Fibroblast of the aortic adventitia (primary cell): ENCODE results near the gene TRPV4. TPM values are rescaled to one million over a fixed set of nuclear protein-coding genes. Genes with fewer than 3 reads are reported as not detected.

Experiments
- DNase-seq: peaks from one replicate; pipeline ENCODE4 v3.0.0-alpha.2; 2010; ENCODE audit warnings: low read depth
- H3K4me3 ChIP-seq: 2 replicates; pipeline ENCODE4 v1.5.1; 2011; ENCODE audit warnings: low read depth, mild to moderate bottlenecking, control low read depth, low read length, moderate library complexity
- total RNA-seq: library from RNA; depleted of rRNA; stranded (reverse); fragments of >200 nt; gene quantifications from 2 replicates; pipeline ENCODE4 v1.2.3, GENCODE V29; 2012; ENCODE audit warnings: low replicate concordance
- TF ChIP-seq, protein P1 (sequence below): IDR thresholded peaks from 2 replicates; pipeline ENCODE4 v1.5.1; 2011; ENCODE audit warnings: mild to moderate bottlenecking, low read length, control low read depth, inconsistent platforms; ENCODE audit not compliant: insufficient read depth

Gene TRPV4
- total RNA-seq, result 0.25 and 2.1 TPM in 2 replicates

DNA sequence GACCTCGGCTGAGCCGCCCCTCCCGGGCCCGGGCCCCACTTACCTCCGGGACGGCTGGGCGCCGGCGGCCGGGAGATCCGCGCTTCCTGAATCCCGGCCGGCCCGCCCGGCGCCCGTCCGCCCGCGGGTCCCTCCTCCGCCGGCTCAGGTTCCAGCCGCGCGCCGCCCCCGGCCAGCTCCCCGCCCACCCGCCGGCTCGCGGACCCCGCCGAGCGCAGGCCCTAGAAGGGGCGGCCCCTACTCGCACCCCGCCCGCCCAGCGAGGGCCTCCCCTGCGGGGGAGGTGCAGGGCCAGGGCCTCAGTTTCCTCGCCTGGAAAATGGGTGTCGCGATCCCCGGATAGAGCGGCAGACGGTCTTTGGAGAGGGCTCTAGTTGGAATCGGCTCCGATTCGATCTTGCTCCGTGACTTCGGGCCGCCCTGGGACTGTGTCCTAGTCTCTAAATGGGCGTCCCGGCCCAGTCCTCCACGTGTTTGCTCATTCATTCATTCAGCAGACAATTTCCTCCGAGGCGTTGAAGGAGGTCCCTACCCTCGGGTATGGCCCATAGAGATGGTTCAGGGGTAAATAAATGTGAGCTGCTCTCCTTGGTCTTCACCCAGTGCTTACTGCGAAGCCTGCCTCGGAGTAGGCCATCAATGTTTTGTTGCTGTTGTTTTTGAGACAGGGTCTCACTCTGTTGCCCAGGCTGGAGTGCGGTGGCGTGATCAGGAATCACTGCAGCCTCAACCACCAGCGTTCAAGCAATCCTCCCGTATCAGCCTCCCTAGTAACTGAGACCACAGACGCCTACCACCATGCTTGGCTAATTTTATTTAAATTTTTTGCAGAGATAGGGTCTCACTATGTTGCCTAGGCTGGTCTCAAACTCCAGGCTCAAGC is at the start of gene TRPV4:
Gene TRPV4 (minus strand): TSS at position 92 of the 883 bp plus-strand sequence. CDS start 18,602 bp downstream, outside the sequence.
- DNase-seq, result peak; percentile 25
- TF ChIP-seq, protein P1, sequence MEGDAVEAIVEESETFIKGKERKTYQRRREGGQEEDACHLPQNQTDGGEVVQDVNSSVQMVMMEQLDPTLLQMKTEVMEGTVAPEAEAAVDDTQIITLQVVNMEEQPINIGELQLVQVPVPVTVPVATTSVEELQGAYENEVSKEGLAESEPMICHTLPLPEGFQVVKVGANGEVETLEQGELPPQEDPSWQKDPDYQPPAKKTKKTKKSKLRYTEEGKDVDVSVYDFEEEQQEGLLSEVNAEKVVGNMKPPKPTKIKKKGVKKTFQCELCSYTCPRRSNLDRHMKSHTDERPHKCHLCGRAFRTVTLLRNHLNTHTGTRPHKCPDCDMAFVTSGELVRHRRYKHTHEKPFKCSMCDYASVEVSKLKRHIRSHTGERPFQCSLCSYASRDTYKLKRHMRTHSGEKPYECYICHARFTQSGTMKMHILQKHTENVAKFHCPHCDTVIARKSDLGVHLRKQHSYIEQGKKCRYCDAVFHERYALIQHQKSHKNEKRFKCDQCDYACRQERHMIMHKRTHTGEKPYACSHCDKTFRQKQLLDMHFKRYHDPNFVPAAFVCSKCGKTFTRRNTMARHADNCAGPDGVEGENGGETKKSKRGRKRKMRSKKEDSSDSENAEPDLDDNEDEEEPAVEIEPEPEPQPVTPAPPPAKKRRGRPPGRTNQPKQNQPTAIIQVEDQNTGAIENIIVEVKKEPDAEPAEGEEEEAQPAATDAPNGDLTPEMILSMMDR, result no peak
- H3K4me3 ChIP-seq, result peak within 1 kb of the TSS; percentile 71

- H3K4me3 ChIP-seq, result no peak overlapping the region
- no peak for DNase-seq
- TF ChIP-seq, protein P1, result no peak
These were observed 48.6 kb upstream of the TRPV4 start for GRCh38 chr12:109881752-109882151.

DNA sequence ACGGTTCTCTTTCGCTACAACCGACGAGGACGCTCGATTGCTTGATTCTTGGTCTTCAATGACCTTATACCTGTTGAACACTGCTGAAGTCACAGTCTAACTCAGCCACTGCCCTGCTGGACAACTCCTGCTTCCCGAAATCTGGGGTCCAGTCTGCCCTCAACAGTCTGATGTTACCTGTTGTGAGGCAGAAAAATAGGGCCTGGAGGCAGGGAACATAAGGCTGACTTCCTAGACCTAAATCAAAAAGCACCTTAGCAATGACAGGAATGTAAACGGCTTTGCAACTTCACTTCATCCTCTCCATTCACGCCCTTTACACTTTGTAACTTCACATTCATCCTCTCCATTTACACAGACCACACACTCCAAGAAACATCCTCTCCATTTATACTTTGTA is 47.7 kb upstream of the TRPV4 start:
- TF ChIP-seq, protein P1, result no peak
- H3K4me3 ChIP-seq, result peak overlapping the region; percentile 71
- no peak for DNase-seq

GRCh38 chr12:109880043-109880931 is 47.1 kb upstream of the TRPV4 start, which contains the start of gene GLTP:
Gene GLTP, minus strand, starts transcription at chr12:109880541. Its CDS starts 167 bp downstream, at chr12:109880374.
- TF ChIP-seq, protein P1, result peak; percentile 40
- peak within 1 kb of the TSS; percentile 88 for H3K4me3 ChIP-seq
- peak; percentile 59 for DNase-seq

DNA sequence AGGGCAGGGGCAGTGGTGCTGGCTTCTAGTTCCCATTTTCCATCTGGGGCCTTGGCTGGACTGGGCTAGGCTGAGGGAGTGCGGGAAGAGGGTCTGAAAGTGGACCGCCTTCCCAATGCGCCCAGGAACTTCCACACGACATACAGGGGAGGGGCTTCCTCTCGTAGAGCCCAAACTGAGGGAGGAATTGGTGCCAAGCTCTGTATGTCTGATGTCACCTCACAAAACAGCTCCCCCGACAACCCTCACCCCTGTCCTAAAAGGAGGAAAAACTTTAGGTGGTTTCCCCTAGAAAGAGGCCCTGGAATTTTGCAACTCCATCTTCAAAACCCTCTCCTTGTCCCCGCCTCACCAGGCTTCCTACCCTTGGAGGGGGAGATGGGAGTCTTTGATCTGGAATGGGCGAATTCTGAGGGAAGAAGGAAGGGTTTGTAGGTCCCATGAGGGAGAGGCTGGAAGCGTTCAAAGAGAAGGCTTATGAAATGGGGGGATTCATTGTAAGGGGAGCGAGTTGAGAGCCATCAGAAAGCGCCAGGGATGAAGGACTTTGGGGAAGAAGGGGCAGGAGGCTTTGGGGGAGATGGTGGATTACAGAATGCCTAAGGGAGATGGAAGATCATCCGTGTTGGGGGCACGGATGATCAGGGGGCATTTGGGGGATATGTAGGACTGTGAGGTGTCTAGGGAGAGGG is 46.3 kb upstream of the TRPV4 start:
- DNase-seq, result peak; percentile 26
- H3K4me3 ChIP-seq, result peak overlapping the region; percentile 88
- TF ChIP-seq, protein P1, result no peak

- TF ChIP-seq, protein P1, result no peak
- no peak for DNase-seq
These were observed 45.6 kb upstream of the TRPV4 start for GRCh38 chr12:109878749-109879148.

More at GRCh38 chr12:109878749-109879148, 45.6 kb upstream of the TRPV4 start:
- peak overlapping the region; percentile 88 for H3K4me3 ChIP-seq
